B cell (primary cell): ENCODE results near the gene FLAD1.

Experiments used
- EZH2 ChIP-seq: IDR thresholded peaks from 2 replicates; pipeline ENCODE4 v1.6.1; 2012; ENCODE audit warnings: borderline replicate concordance, low read depth, mild to moderate bottlenecking, moderate library complexity, low read length; ENCODE audit not compliant: insufficient read depth, poor library complexity, severe bottlenecking
- TF ChIP-seq, protein P1 (sequence below): fragments of 200-600 bp; IDR thresholded peaks from one replicate; pipeline ENCODE4 v1.8.0; 2022; ENCODE audit warnings: antibody characterized with exemption, mild to moderate bottlenecking

DNA sequence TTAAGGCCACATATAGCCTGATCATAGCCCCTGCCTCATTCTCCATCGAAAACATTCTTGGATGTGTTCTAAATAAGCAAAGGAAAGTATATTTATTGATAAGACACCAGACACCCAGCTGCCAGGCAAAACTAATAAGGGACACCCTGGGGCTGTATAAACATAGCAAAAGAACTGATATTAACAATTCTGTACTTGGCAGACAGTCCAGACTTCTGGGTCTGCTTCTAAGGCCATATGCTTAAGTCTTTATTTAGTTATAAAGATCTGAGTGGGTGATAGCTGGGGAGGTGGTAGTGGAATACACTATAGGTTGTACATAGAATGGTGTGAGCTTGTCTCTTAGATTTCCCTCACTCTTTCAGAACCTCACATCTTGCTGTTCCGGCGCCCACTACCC lies 4.8 kb upstream of the FLAD1 start:
- TF ChIP-seq, protein P1, sequence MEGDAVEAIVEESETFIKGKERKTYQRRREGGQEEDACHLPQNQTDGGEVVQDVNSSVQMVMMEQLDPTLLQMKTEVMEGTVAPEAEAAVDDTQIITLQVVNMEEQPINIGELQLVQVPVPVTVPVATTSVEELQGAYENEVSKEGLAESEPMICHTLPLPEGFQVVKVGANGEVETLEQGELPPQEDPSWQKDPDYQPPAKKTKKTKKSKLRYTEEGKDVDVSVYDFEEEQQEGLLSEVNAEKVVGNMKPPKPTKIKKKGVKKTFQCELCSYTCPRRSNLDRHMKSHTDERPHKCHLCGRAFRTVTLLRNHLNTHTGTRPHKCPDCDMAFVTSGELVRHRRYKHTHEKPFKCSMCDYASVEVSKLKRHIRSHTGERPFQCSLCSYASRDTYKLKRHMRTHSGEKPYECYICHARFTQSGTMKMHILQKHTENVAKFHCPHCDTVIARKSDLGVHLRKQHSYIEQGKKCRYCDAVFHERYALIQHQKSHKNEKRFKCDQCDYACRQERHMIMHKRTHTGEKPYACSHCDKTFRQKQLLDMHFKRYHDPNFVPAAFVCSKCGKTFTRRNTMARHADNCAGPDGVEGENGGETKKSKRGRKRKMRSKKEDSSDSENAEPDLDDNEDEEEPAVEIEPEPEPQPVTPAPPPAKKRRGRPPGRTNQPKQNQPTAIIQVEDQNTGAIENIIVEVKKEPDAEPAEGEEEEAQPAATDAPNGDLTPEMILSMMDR = no peak
- no peak for TF ChIP-seq EZH2
